HG03103 (cell line): ENCODE measurements around the gene MECP2.

Experiments used
- ATAC-seq: cut with Tn5 transposase; IDR thresholded peaks from one replicate; pipeline ENCODE4 v1.9.1; 2021; ENCODE audit warnings: low read depth; ENCODE audit not compliant: unreplicated experiment

Gene MECP2

GRCh38 chrX:154019633-154020528 is 77.6 kb downstream of the MECP2 start, which contains the start of gene IRAK1:
Gene IRAK1, minus strand, starts transcription at chrX:154019902. Its CDS starts 90 bp downstream, at chrX:154019812.
- peak; percentile 70 for ATAC-seq

- peak; percentile 14 for ATAC-seq
Measured at GRCh38 chrX:154019061-154019621, 78.4 kb downstream of the MECP2 start.

- ATAC-seq, result no peak
Measured at GRCh38 chrX:154018518-154019060, 78.9 kb downstream of the MECP2 start.

- ATAC-seq, result no peak
Measured at GRCh38 chrX:154017766-154018517, 79.6 kb downstream of the MECP2 start.

GRCh38 chrX:154016366-154017076 is 81.0 kb downstream of the MECP2 start:
- no peak for ATAC-seq

- no peak for ATAC-seq
Measured at GRCh38 chrX:154015581-154016264, 81.8 kb downstream of the MECP2 start.

GRCh38 chrX:154014429-154015380 is 82.8 kb downstream of the MECP2 start:
- no peak for ATAC-seq

GRCh38 chrX:154013614-154014360 is 83.7 kb downstream of the MECP2 start:
- no peak for ATAC-seq

- no peak for ATAC-seq
Measured at GRCh38 chrX:154013001-154013421, 84.5 kb downstream of the MECP2 start.

- no peak for ATAC-seq
Measured at GRCh38 chrX:154012336-154012991, 85.1 kb downstream of the MECP2 start.

GRCh38 chrX:154011376-154012335 is 85.9 kb downstream of the MECP2 start:
- ATAC-seq, result no peak

GRCh38 chrX:154010330-154011087 is 87.0 kb downstream of the MECP2 start:
- no peak for ATAC-seq

- ATAC-seq, result no peak
Measured at GRCh38 chrX:154008521-154008920, 89.0 kb downstream of the MECP2 start.

GRCh38 chrX:154006947-154007346 is 90.6 kb downstream of the MECP2 start:
- no peak for ATAC-seq

- no peak for ATAC-seq
Measured at GRCh38 chrX:154004315-154004714, 93.2 kb downstream of the MECP2 start.
